GM19397 (cell line): ENCODE results near the gene OR51B4.
"Not testable (repeated sequence)": the region's sequence is repeated elsewhere in the genome, so short reads cannot be mapped to it uniquely, and the experiment has no call there.

Source experiments
- ATAC-seq: cut with Tn5 transposase; IDR thresholded peaks from one replicate; pipeline ENCODE4 v1.9.1; 2021; ENCODE audit warnings: mild to moderate bottlenecking, moderate library complexity; ENCODE audit not compliant: unreplicated experiment

The OR51B4 gene

DNA sequence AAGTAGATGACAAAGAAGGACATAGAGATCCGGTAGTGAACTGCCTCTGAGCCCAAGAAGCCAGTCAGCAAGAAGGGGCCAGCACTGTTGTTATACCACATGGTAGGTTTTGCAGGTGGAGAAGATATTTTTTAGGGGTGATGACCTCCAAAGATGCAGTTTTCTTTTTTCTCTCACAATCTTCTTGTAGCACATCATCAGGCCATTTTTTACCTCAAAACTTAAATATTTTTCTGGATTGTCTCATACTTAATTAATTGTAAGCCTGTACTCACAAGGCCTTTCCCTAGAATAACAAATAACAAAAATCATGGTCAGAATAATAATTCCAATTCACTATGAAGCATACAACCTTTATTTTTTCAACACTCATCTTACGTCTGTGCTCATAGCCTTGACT is at the start of gene OR51B4:
Gene OR51B4 (minus strand): TSS at position 101 of the 400 bp plus-strand sequence. CDS start 0 bp downstream, at position 101.
- ATAC-seq: no peak

DNA sequence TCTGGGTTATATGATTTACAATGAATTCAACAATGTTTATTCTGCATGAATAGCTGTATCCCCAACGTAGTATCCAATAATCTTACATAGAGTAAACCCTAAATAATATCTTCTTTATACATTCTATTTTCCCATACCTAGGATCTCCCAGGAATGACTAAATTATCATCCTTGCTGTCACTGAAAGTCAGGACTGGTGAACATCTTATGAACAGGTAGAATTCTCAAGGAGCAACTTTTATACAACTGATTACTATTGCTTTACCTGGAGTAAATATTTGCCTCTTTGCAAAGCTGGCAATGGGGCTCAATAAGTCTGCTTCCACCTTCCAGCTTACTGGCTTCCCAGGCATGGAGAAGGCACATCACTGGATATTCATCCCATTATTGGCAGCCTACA is 49.5 kb upstream of the OR51B4 start, which contains the start of gene OR51B6:
Gene OR51B6 (plus strand): TSS at position 301 of the 400 bp plus-strand sequence. CDS start 0 bp downstream, at position 301.
- no peak for ATAC-seq

GRCh38 chr11:5349550-5349949 is 47.8 kb upstream of the OR51B4 start:
- ATAC-seq: no peak

GRCh38 chr11:5348551-5349194 is 46.9 kb upstream of the OR51B4 start:
- no peak for ATAC-seq

- no peak for ATAC-seq
Measured at GRCh38 chr11:5345831-5346230, 44.1 kb upstream of the OR51B4 start.

DNA sequence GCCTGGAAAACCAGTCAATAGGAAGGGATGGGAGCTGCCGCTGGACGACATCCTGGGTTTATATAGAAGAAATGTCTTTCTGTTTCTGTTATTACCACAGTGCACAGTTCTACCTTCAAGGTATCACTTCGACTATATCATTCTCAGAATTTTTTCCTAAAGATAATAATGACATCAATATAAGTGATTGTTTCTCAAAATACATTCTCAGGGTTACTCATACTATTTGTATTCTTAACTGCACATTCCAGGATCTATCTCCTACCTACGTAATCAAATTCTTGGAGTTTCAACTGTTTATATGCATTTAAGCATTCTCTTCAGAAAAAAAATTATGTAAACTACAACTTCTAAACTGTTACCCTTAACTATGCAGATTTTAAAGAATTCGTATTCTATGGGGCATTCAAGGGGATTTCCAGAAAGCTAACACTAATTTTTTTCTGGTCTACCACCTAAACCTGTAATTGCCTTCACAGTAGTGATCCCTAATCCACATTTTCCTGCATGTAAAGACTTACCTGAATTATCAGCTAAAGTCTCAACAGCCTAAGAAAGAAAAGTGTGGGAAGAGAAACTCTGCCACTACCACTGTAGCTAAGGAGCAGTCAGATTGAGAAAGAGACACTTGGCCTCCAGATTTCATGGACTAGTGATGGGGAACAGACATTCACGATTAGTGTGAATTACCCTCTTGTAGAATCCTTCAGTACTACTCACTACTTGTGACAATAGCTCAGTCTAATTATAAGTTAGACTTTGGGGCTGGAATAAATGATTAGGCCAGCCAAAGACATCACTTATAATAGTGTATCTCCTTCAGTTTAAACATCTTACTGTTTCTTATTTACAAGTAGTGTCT is 42.0 kb upstream of the OR51B4 start, which contains the start of gene OR51B5:
Gene OR51B5 (minus strand): TSS at position 51 of the 862 bp plus-strand sequence. CDS start 0 bp downstream, at position 51.
- ATAC-seq: no peak

GRCh38 chr11:5339771-5340322 is 38.1 kb upstream of the OR51B4 start:
- ATAC-seq: peak; percentile 63

- ATAC-seq: not testable (repeated sequence)
Measured at GRCh38 chr11:5337253-5337652, 35.5 kb upstream of the OR51B4 start.

DNA sequence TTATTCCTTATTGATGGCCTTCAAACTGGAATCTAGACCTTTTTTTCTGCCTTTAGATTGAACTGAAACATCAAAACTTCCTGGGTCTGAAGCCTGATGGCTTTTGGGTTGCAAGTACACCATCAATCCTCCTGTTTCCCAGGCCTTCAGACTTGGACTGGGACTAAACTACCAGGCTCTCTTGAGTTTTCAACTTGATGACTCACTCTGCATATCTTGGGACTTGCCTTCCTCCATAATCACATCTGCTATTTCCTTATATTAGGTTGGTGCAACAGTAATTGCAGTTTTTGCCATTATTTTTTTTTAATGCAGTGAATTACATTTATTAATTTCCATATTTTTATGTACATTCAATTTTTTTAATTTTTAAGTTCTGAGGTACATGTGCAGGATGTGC is 34.6 kb upstream of the OR51B4 start:
- ATAC-seq: no peak

GRCh38 chr11:5335170-5335569 is 33.4 kb upstream of the OR51B4 start:
- no peak for ATAC-seq

DNA sequence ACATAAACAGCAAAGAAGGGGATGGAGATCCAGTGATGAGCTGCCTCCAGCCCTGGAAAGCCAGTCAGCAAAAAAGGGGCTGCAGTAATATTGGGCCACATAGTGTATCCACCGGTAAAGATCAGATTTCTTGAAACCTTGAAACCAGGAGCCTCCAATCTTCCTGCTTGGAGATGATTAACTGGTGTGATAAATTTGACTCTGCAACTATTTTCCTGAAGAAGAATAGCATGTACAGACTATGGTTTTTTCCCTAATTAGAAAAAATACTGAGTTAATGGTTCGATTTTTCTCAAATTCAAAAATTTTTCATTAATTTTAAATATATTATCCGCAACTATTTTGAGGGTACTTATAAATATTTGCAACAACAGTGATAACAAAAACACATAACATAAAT is 22.5 kb upstream of the OR51B4 start, which contains the start of gene OR51B2:
Gene OR51B2 (minus strand): TSS at position 101 of the 400 bp plus-strand sequence. CDS start 0 bp downstream, at position 101.
- ATAC-seq: no peak

GRCh38 chr11:5317292-5317691 is 15.5 kb upstream of the OR51B4 start:
- ATAC-seq: no peak

GRCh38 chr11:5313326-5314023 is 11.7 kb upstream of the OR51B4 start:
- not testable (repeated sequence) for ATAC-seq

GRCh38 chr11:5310423-5310822 is 8.7 kb upstream of the OR51B4 start:
- ATAC-seq: no peak

- ATAC-seq: no peak
Measured at GRCh38 chr11:5307256-5308019, 5.7 kb upstream of the OR51B4 start.

DNA sequence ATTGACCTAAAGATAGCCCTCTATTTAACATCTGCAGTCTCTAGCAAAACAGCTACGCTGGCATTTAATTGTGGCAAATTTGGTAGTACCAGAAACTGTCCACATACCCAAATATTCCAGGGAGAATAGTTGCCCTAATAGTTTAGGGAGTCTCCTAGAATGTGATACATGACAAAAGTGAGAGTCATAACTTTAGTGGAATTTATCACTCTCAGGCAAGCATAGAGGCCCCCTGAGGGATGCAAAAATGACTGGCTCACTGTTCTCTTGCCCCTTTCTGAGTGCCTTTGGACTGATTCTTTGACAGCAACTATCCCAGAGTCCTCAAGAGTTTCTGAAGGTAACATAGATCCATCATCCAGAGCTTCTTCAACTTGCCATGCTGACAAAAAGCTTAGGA is 2.3 kb upstream of the OR51B4 start:
- ATAC-seq: no peak

GRCh38 chr11:5303626-5304025 is 1.9 kb upstream of the OR51B4 start:
- no peak for ATAC-seq

DNA sequence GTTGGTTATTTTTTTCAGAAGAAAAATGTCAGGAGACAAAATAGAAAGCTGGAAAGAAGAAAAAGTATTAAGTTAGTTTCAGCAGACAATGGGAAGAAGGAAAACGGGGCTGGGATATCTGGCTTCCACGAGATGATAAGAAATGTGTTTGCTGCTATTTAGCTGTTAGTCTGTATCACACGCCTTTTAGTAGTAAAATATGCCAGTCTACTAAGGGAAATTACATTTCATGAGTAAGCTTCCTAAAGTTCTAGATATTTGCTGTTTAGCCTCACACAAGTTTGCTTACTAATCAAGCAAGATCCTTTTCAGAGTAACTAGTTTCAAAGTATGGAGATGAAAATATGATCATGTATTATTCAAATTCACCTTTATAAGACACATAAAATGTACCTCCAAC is 1.5 kb downstream of the OR51B4 start:
- no peak for ATAC-seq

DNA sequence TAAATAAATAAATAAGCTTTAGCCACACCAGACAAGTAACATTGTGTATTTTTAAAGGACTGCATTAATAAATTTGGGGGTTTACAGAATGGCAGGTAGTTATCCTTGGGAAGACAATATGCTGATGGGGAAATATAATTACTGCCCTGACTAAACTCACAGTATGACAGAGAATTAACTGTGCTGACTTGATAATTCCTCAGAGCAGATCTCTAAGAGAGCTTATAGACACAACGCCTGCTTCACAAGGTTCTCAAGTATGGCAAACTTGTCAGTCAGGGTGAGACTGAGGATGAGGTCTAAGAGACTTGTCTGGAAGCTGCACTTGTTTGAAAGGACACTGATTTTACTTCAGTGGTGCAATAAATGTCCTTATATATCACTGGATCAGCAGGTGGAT is 3.3 kb downstream of the OR51B4 start:
- no peak for ATAC-seq

GRCh38 chr11:5297721-5298323 is 3.9 kb downstream of the OR51B4 start:
- no peak for ATAC-seq
